Tongue (tissue), 2 donors: Measurements from ENCODE around the gene PRRC2B. TPM values are rescaled to one million over a fixed set of nuclear protein-coding genes. Genes with fewer than 3 reads are reported as not detected.
"Not testable (repeated sequence)": the region's sequence is repeated elsewhere in the genome, so short reads cannot be mapped to it uniquely, and the experiment has no call there.

Experiments
- DNase-seq: peaks from one replicate; pipeline ENCODE4 v3.0.0-alpha.2; 2015
- total RNA-seq: library from RNA; depleted of rRNA; stranded (reverse); fragments of >200 nt; gene quantifications from one replicate; pipeline ENCODE4 v1.2.3, GENCODE V29; 2014

PRRC2B gene
- total RNA-seq, 1 donor from 2014 or later = 111 TPM

- DNase-seq = no peak
These were observed 92.0 kb downstream of the PRRC2B start for GRCh38 chr9:131485728-131486422.

DNA sequence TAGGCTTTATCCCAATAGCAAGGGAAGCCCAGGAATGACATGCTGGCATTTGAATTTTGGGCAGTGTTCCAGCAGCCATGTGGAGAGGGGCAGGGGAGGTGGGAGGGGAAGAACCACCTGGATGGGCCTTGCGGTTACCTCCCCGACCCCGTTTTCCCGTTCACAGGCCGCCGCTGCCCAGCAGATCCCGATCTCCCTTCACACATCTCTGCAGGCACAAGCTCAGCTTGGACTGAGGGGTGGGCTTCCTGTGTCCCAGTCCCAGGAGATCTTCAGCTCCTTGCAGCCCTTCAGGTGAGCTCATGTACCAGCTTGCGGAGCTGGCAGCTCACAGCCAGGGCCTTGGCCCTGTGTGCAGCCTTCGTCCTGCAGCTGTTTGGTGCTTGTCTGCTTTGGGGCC is 93.1 kb downstream of the PRRC2B start:
- DNase-seq = no peak

- no peak for DNase-seq
These were observed 93.7 kb downstream of the PRRC2B start for GRCh38 chr9:131487621-131488031.

GRCh38 chr9:131490514-131490913 is 96.6 kb downstream of the PRRC2B start:
- no peak for DNase-seq

GRCh38 chr9:131491001-131491710 is 97.3 kb downstream of the PRRC2B start:
- no peak for DNase-seq

DNA sequence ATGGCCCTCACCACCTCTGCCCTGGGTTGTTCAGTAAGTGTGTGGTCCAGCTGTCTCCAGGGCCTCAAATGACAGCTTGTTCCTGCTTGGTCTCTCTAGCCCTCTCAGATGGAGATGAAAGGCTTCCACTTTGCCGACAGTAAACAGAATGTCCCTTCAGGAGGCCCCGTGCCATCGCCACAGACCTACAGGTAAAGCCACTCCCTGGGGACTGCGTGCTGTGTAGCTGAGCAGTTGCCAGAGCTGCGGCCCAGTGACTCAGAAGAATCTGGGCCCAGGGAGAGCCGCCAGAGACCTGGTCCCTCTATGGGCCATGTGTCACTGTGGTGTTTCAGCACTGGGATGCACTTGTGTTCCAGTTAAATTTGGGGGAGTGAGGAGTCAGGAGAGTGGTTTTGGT is 98.2 kb downstream of the PRRC2B start:
- DNase-seq = no peak

GRCh38 chr9:131494296-131494870 is 100.5 kb downstream of the PRRC2B start:
- no peak for DNase-seq

- DNase-seq = no peak
These were observed 101.9 kb downstream of the PRRC2B start for GRCh38 chr9:131495785-131496184.

GRCh38 chr9:131496844-131497405 is 103.0 kb downstream of the PRRC2B start:
- no peak for DNase-seq

- DNase-seq = no peak
These were observed 105.4 kb downstream of the PRRC2B start for GRCh38 chr9:131499254-131499767.

- DNase-seq = no peak
These were observed 106.5 kb downstream of the PRRC2B start for GRCh38 chr9:131500377-131500776.

DNA sequence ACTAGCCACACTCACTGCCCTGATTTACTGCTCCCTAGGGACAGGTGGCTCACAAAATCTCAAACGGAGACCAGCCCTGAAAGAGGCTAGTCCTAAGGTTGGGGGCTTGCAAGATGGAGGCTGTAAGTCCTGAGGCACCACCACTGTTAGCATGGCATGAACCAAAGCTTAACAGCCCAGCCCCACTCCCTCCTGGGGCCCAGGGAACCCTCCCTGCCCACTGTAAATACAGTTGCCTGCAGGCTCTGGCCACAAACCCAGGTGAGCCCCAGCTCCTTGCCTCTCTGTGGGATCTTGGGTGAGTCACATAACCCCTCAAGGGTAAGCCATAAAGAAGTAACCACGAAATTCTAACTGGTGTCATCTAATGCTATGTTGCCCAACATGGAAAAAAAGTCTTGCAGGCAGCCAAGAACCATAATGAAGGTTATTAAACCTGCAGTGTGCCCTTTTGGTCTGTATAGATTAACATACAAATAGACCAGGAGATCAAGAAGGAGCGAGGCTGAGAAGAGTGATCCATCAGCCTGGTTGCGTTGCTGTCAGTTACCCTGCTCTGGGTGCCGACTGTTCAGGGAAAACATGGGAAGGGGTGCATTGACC is 107.2 kb downstream of the PRRC2B start:
- no peak for DNase-seq

DNA sequence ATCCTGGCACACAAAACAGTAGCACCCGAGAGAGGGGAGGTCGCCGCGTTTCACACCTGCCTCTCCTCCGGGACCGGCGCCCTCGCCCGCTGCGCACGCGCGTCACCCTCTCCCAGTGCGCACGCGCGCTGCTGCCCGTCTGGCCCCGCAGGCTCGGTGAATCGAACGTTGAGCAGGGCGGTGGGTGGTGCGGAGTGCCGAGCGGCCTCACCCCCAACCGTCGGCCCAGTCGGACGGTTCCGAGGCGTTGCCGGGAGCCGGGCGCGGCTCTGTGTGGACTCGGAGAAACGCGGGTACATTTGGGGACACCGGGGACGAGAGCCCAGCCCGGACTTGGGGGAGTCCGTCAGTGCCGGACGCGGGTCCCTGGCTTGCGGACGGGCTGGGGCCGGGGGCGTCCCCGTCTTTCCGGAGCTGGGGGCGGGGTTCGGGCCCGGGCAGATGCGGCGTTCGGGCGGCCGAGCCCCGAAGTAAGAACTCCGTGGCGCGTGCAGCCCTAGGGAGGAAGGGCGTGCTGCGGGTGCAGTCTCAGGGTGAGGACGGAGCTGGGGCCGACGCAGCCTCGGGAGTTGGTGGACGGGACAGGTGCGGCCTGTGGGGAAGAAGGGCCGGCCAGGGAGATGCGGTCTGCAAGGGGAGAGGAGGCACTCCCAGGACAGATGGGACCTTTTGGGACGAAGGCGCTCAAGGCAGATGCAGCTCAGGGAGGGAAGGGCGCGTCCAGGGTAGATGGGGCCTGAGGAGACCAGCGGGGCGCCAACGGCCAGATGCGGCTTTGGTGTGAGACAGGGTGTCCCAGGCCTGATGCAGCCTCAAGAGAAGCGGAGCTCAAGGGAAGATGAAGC is 109.1 kb downstream of the PRRC2B start, which contains the start of gene POMT1:
TSS of gene POMT1 (plus strand) at position 138 of the 845 bp plus-strand sequence. CDS start 1,301 bp downstream, outside the sequence.
- DNase-seq = peak; percentile 95

DNA sequence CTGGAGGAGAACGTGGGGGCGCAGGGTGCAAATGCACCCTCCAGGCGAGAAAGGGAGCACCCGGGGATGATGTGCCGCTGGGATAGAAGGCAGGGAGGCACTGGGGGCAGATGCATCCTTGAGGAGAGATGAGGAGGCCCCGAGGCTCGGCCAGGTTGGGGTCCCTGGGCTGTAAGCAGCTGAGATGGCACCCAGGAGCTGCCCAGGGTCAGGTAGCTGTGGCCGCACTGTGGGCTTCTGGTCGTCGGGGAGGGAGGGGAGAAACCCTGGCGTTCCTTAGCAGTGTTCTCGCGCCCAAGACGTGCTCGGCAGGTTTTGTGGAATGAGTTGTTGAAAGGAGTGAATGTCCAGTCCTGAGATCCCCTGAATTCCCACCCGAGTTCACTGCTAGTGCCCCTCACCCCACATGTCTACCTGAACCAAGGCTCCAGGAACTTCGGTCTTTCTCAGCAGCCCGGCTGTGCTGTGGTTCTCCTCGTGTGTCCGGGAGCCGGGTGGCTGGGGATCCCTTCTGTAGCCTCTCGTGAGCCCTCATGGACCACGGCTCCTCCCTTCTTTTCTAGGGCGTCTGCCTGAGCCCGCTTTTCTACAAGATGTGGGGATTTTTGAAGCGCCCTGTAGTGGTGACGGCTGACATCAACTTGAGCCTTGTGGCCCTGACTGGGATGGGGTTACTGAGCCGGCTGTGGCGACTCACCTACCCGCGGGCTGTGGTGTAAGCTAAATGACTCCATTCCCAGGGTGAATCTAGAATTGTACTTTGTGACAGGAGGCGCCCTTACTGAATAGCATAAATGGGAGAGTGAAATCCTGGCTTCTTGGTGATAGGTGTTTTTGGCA is 110.0 kb downstream of the PRRC2B start:
- DNase-seq = no peak

DNA sequence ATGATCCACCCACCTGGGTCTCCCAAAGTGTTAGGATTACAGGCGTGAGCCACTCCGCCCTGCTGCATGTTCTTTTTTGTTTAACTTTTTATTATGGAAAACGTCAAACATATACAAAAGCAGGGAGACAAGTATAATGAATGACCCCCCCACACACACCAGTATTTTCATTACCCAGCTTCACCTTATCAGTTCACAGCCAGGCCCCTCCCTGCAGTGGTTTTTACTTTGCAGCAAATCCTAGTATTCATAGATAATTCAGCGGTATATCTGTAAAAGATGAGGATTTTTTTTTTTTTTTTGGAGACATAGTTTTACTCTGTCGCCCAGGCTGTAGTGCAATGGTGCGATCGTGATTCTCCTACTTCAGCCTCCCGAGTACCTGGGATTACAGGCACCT is 111.1 kb downstream of the PRRC2B start:
- no peak for DNase-seq

DNA sequence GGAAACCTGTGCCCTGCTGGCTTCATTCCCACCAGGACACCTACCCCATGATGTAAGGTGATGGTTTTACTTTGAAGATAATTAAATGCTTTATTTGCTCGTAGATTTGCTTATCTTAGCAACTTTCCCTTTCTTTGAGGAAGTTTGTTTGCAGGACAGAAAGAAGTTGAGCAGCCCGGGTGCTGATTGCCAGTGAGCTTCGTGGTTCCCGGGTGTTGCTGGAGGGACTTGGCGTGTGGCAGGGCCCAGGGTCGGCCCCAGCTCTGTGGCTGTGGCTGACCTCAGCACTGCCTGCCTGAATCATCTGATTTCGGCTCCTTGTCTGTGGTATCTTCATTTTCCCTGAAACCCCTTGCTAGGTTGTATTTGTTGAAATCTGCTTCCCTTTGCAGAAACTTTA is 117.5 kb downstream of the PRRC2B start:
- DNase-seq = no peak

DNA sequence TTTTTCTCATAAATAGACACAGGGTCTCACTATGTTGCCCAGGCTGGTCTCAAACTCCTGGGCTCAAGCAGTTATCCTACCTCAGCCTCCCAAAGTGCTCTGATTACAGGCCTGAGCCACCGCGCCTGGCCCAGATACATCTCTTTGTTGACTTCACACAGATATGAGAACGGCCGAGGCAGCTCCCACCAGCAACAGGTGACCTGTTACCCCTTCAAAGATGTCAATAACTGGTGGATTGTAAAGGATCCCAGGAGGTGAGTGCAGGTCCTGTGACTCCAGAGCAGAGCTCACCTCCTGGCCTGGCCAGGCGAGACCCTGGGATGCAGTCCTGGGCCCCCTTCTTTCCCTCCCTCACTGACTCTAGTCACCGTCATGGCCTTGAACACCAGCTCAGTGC is 118.0 kb downstream of the PRRC2B start:
- DNase-seq = no peak

DNA sequence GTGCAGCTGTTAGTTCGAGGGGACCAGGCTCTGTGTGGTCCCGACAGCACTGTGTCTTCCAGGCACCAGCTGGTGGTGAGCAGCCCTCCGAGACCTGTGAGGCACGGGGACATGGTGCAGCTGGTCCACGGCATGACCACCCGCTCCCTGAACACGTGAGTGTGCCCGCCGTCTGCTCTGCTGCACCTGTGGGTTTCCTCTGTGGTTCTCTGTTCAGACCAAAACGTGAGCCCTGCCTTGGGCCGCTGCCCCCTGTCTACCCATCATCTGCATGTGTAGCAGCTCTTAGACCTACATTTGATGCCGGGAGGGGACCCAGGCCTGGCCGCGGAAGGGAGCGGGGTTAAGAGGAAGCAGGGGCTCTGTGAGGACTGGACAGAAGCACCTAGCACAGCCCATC is 119.3 kb downstream of the PRRC2B start:
- no peak for DNase-seq

- DNase-seq = not testable (repeated sequence)
These were observed 121.7 kb downstream of the PRRC2B start for GRCh38 chr9:131515559-131516031.

GRCh38 chr9:131516100-131516499 is 122.2 kb downstream of the PRRC2B start:
- DNase-seq = no peak
